Endothelial cell of hepatic sinusoid (primary cell): ENCODE results near the gene CACNA1B.

ENCODE experiments used
- in situ Hi-C: cut with HindIII; loops from 2 replicates; pipeline ENCODE4 v1.10.0; 2017; ENCODE audit warnings: low sequenced_read_pairs

CACNA1B gene

DNA sequence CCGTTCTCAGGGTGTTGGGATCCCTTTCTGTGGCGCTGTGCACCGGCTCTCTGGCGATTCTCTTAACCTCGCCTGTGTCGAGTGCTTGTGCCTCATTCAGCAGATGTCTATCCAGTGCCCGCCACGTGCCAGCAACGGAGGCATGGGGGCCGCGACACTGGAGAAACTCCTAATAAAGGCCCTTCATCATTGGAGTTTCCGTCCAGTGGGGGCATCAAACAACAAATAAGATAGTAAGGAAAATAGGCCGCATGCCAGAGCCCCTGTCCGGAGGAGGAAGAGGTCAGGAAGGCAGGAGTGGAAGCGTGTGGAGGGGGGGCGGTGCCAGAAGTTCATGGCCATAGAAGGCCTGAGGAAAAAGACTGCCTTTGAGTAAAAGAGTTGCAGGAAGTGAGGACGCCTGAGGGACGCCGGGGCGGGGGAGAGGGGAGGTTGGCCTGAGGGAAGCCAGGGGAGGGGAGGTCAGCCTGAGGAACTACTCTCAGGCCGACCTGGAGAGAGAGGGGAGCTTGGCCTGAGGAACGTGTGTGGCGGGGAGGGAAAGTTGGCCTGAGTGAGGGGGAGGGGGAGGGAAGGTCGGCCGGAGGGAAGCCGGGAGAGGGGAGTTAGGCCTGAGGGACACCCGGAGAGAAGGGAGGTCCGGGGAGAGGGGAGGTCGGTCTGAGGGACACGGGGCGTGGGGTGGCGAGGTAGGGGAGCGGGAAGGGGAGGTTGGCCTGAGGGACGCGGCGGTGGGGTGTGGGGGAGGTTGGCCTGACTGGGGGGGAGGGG lies 82.2 kb downstream of the CACNA1B start:
- in situ Hi-C loops: no loop called here

GRCh38 chr9:137960496-137960895 lies 82.9 kb downstream of the CACNA1B start:
- in situ Hi-C loops: no loop called here

DNA sequence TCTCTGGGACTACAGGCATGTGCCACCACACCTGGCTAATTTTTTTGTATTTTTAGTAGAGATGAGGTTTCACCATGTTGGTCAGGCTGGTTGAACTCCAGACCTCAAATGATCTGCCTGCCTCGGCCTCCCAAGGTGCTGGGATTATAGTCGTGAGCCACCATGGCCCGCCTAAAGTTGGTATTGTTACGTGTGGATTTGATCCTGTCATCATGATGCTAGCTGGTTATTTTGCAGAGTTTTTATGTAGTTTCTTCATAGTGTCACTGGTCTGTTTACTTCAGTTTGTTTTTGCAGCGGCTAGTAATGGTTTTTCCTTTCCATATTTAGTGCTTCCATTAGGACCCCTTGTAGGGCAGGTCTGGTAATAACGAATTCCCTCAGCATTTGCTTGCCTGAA lies 85.9 kb downstream of the CACNA1B start:
- in situ Hi-C loops: no loop called here

- in situ Hi-C loops: no loop called here
Measured at GRCh38 chr9:137965177-137965795, 87.7 kb downstream of the CACNA1B start.

- in situ Hi-C loops: no loop called here
Measured at GRCh38 chr9:137967280-137967953, 89.8 kb downstream of the CACNA1B start.

GRCh38 chr9:137968235-137968634 lies 90.7 kb downstream of the CACNA1B start:
- in situ Hi-C loops: no loop called here

GRCh38 chr9:137969008-137969407 lies 91.4 kb downstream of the CACNA1B start:
- in situ Hi-C loops: no loop called here

DNA sequence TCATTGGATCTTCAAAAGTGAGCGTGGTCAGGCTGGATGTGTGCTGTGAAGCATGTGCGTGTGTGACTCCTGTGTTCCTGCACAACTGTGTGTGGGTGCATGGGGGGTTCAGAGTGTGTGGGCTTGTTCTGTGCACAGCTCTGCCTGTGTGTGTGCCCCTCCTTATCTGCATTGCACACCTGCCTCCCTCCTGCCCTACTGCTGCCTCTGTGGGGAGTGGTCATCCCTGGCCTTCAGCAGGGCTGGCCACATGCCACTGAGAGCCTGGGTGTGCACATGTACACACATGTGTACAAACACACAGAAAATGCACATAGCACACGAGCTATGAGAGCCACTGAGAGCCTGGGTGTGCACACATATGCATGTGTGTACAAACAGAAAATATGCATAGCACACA lies 92.1 kb downstream of the CACNA1B start:
- in situ Hi-C loops: no loop called here

- in situ Hi-C loops: no loop called here
Measured at GRCh38 chr9:137970098-137970497, 92.5 kb downstream of the CACNA1B start.

DNA sequence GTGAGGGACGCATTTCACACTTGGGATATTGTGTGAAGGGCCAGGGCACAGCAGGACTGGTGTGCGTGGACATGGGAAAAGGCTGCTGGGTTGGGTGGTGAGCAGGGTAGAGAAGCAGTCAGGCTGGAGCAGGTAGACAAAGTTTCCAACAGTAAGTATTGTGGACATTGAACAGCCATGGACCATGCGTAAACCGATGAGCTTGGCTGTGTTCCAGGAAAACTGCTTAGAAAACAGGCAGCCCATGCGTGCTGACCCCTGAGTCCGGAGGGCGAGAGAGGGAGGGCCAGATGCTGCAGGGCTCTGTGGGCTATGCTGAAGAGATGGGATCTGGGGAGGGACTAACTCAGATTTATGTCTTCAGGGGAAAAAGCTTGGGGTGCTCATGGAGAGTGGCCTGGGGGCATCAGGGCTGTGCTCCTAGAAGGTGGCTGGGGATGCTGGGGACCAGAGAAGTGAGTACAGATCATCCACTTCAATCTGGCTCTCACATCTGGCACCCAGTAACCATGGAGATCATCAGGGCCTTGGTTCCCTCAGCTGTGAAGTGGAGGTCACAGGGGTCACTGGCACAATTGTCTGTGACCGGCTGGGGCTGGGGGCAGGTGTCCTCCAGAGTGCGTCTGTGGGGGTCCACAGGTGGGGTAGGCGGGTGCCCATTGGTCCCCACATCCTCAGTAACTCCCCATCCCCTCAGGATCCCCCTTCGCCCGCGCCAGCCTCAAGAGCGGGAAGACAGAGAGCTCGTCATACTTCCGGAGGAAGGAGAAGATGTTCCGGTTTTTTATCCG lies 93.3 kb downstream of the CACNA1B start:
- in situ Hi-C loops: no loop called here

DNA sequence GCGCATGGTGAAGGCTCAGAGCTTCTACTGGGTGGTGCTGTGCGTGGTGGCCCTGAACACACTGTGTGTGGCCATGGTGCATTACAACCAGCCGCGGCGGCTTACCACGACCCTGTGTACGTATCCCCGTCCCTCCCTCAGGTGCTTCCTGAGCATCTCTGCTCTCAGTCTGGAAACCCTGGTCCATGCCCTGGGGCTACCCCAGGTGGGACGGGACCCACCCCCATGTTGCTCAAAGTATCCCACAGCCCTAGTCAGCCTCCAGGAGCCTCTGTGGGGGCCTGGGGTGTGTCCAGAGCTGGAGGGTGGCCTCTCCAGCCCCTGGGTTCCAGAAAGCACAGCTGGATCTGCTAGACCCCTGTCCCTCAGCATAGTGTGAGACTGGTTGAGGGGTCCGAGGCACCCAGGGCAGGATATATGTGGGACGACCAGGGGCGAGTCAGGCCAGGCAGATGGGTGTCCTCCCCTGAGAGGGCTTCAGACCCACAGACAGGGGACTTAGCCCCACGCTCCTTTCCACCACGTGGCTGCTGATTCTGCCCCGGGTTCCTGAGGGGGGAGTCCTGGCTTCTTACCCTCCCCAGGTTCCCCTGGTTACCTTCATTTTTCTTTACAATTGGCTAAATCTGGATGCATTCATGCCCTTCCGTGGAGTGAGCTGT lies 94.0 kb downstream of the CACNA1B start:
- in situ Hi-C loops: no loop called here

GRCh38 chr9:137972355-137972987 lies 94.9 kb downstream of the CACNA1B start:
- in situ Hi-C loops: no loop called here

DNA sequence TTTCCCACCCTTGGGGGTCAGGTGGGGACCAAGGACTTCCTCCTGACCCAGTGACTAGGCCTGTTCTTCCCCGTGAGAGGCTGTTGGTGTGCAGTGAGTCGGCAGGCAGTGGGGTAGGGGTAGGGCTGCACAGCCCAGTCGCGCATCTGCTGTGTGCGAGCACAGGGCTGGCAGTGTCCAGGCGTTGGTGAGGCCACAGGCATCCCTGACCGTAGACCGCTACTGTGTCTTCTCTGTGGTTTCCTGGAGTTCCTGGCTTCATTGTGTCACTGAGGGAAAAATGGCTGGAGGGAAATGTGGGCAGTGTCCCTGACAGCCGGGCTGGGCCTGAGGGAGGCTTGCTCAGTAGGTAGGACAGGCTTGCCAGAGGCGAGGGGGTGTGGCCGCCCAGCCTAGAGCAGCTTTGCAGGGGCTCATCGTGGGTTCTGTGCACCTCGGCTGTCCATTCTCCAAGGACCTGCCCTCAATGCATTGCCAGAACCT lies 95.4 kb downstream of the CACNA1B start:
- in situ Hi-C loops: no loop called here

- in situ Hi-C loops: no loop called here
Measured at GRCh38 chr9:137973829-137974416, 96.3 kb downstream of the CACNA1B start.

DNA sequence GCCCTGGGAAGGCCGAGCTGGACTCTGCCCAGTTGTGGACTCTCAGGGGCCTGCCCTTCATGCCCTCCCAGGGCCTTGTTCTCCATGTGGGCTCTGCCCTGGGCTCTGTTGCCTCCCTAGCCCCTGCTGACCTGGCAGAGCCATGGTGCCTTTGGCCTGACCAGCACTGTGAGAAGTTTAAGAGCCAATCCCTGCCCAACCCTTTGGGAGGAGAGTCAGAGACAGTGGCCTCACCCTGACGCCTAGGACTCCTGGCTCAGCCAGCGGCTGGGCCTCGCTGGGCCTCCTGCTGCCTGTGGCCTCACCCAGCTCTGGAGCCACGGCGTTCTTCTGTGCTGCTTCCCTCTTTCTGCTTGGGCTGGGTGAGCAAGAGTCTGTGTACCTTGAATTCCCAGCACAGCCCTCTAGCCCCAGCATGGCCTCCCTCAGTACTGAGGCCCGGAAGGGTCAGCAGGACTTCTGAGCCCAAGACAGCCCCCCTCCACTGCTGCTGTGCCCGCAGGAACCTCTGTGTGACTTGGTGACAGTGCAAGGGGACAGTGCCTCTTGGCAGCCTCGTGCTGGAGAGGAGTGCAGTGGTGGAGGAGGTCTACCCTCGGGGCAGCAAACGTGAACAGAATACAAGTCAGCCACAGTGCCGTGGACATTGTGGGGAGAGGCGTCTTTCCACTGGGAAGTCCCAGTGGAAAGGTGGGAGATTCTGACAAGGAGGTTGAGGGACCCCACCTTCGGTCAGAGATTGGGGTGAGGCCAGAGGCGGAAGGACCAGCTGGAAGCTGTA lies 97.4 kb downstream of the CACNA1B start:
- in situ Hi-C loops: no loop called here

DNA sequence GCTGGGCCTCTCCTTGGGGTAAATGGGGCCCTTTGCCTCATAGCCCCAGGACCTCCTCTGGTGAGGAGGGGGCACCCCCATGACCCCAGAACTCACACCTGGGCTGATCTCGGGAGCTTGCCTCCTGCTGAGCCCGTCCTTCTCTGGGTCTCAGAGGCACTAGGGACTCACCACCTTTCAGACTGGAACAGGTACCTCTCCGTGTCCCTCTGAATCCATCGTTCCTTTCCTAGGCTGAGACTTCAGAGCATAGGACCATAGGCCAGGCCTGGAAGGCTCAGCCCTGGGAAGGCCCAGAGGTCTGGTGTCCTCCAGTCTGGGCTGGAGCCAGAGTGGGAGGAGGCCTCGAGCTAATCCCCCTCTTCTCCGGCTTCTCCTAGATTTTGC lies 97.9 kb downstream of the CACNA1B start:
- in situ Hi-C loops: no loop called here

GRCh38 chr9:137975936-137976565 lies 98.5 kb downstream of the CACNA1B start:
- in situ Hi-C loops: no loop called here

GRCh38 chr9:137977571-137978261 lies 100.1 kb downstream of the CACNA1B start:
- in situ Hi-C loops: no loop called here
